B cell (primary cell): ENCODE results near the gene CCDC9.

Source experiments
- CTCF ChIP-seq: fragments of 200-600 bp; IDR thresholded peaks from one replicate; pipeline ENCODE4 v1.8.0; 2022; ENCODE audit warnings: antibody characterized with exemption, mild to moderate bottlenecking
- EZH2 ChIP-seq: IDR thresholded peaks from 2 replicates; pipeline ENCODE4 v1.6.1; 2012; ENCODE audit warnings: borderline replicate concordance, low read depth, mild to moderate bottlenecking, moderate library complexity, low read length; ENCODE audit not compliant: insufficient read depth, poor library complexity, severe bottlenecking

GRCh38 chr19:47272448-47273312 is 16.4 kb downstream of the CCDC9 start:
- TF ChIP-seq CTCF (no peak), EZH2 (no peak)
